RPMI8226 (cell line): ENCODE results near the gene LRRK1.

Experiments
- DNase-seq: peaks from one replicate; pipeline ENCODE4 v3.0.0-alpha.2; 2015

The LRRK1 gene

DNA sequence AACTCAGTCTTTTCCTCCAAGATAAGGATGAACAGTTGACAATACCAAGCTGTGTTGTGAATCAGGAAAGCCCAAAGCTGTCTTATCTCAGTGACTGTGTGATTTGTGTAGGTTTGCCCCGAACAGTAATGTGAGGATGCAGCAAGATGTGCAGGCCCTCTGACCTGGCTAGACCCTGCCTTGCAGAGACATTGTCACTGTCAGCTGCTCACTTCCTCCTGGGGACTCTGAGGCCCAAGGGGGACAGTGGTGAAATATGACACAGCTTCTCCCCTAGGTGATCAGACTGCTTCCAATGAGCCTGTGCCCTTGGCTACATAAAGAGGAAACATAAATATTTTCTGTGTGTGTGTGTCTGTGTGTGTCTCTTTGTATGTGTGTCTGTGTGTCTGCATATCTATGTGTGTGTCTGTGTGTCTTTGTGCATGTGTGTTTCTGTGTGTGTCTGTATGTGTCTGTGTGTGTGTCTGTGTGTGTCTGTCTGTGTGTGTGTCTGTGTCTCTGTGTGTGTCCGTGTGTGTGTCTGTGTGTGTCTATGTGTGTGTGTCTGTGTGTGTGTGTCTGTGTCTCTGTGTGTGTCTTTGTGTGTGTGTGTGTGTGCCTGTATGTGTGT, 21.7 kb downstream of the LRRK1 start:
- DNase-seq, result peak; percentile 35

GRCh38 chr15:100941536-100941935, 22.4 kb downstream of the LRRK1 start:
- no peak for DNase-seq

GRCh38 chr15:100942656-100943425, 23.7 kb downstream of the LRRK1 start:
- DNase-seq, result no peak

DNA sequence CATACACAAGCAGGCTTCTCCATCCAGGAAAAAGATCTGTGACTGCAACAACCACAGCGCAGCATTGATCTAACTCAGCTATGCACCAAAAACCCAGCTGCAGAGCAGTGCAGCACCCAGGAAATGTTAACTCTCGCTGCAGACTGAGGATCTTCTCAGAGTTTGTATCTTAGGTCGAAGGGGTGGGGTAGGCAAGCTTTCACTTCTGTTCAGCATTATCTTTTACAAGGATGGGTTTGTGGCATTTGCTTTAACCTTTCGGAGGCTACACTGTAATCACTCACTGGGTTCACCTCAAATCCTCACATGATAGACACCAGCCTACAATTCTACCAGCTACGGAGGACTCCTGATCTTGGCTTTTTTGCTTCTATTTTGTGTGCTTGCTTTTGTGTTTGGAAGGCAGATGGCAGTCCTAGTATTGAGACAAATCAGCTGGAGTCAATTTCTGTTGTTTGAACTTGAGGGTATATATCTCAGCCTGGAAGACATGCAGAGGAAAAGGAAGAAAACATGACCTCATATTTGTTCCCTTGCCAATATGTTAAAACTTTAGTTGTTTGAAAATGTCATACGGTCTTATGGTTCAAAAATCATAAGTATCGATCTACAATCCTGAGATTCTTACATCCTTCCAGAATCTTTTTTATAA, 25.2 kb downstream of the LRRK1 start:
- DNase-seq, result no peak

DNA sequence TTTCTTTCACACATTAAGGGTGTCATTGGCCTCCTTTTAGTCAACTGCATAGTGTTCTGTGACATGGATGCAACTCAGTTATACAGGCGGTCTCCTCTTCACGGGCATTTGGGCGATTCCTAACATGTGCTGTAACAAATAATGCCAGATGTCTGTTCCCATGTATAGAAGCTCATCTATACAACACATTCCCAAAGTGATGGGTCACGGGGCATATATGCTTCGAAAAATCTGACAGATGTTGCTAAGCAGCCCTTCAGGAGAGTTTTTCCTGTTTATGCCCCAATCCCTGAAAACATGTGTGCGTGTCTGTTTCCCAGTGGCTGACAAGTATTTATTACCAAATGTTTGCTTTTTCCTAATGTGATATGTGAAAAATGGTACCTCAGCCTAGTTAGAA, 25.8 kb downstream of the LRRK1 start:
- DNase-seq, result no peak

DNA sequence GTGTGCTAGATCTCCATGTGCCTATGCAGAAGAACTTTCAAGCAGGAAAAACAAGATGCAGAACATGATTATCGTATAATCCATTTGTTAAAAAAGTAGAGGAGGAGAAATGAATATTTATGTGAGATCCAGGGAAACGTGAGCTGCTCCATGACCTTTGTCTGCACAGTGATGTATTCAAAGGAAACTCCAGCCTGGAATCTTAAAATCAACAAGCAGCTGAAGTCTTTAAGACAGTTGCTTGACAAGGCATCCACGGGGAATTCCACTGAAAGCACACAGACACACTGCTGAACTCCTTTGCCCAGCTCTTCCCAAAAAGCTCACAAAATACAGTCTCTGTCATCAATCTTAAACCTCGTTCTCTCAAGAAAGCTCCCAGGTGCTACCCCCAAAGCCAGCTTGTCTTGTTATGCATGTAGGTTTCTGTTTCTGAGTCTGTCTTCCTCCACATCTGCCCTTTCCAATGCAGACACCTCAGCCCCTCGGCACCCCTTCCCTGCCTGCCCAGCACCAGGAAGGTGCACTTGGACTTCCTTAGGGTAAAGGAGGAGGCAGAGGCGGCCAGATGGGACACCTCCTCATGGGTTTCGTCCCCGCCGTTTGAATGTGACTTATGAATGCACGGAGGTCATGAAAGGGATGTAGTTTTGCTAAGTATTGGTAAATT, 28.7 kb downstream of the LRRK1 start:
- DNase-seq, result no peak

GRCh38 chr15:100948430-100948762, 29.2 kb downstream of the LRRK1 start:
- DNase-seq, result no peak

DNA sequence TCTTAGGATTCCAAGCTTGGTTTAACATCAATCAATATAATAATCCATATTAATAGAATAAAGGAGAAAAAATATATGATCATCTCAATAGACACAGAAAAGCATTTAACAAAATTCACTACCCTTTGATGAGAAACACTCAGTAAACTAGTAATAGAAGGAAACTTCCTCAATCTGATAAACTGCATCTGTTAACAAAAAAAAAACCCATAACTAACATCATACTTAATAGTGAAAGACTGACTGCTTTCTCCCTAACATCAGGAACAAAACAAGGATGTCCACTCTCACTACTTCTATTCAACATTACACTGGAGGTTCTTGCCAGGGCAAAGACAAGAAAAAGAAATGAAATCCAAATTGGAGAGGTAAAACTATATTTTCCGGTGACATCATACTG, 30.5 kb downstream of the LRRK1 start:
- no peak for DNase-seq

GRCh38 chr15:100951965-100952364, 32.8 kb downstream of the LRRK1 start:
- DNase-seq, result no peak

- DNase-seq, result no peak
Measured at GRCh38 chr15:100952566-100952965, 33.4 kb downstream of the LRRK1 start.

DNA sequence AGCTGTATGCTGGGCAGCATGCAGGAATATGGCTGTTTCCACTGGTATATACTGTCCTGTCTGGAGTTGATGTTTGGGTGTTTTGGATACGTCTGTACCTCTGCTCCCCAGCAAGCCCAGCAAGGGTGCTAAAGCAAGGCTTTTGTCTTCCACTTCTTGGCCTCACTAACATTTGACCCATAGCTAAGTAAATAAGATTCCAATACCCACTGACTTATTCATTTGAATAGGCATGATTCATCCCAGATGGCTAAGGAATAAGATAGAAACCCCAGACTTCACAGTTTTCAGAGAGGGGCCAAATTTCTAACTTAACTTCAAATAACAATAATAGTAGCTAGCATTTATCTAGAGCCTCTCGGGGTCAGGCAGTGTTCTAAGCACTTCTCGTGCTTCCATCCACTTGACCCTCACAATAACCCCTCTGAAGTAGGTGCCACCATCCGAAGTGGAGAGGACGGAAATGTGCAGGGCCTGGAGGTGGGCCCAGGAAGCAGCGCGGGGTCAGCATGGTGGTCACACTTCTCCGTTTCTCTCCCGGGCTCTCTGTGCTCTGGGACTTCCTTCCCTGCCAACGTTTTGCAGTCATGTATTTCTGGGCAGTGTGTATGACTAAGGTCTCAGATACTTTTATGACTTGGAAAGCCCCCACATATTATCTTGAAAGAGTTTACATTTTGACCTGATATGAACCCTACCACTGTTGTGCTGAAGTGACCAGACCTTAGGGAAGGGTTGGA, 39.3 kb downstream of the LRRK1 start:
- no peak for DNase-seq

DNA sequence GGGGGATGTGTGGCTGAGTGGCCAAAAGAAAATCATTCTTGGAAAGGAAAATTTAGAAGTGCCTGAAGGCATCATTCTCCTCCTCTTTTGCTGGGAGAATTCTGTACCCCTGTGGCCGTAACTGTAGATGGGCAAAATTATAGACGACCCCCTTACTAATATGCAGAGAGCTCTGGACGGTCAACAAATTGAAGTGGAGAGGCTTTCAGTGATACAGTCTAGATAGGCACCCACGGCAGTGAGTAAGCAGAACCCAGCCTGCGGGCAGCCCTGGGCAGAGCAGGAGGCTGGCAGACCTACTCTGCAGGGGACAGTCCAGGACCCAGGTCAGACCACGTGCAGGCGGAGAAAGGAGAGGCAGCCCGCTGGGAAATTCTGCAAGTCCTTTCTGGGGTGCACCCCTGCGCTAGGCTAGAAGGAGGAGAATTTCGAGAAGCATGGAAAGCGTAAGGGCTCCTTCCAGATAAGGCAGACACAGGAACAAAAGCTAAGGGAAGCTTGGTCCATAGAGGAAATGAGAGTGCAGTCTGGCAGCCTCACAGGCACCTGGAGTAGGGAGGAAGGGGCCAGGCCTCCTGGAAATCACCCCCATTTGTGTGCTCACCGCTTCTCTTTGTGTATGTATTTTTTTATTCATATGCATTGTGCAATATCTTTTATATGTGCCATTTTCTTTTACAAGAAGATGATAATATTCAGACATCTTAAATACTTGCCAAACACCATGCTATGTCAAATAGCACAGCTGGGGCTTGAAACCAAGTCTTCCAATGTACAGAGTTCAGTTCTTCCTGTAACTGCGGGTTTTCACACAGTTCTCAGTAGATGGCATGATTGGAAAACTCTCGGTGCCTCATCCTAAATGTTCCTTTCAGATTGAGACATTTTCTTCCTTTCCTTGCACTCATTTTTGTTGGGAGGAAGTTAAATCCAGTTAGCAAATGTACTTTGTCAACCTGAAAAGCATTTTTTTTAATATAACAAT, 40.2 kb downstream of the LRRK1 start:
- DNase-seq, result no peak

DNA sequence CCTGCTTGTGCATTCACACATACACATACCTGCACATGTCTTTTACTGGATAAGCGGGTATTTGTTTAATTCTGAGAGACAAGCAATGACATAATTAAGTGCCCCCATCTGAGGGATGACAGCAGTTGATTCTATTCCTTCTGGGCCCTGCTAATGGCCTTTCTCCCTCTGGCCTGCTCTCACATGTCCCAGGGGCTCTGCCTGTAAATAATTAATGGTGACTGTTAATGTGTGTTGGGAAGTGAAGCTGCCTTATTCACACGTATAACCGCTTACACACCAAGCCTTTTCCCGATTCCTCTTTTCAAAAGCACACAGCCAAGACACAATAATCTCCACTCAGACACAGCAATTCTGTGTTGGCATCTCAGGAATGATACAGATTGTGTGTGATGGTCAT, 47.8 kb downstream of the LRRK1 start:
- no peak for DNase-seq

- no peak for DNase-seq
Measured at GRCh38 chr15:100968050-100968966, 49.2 kb downstream of the LRRK1 start.

DNA sequence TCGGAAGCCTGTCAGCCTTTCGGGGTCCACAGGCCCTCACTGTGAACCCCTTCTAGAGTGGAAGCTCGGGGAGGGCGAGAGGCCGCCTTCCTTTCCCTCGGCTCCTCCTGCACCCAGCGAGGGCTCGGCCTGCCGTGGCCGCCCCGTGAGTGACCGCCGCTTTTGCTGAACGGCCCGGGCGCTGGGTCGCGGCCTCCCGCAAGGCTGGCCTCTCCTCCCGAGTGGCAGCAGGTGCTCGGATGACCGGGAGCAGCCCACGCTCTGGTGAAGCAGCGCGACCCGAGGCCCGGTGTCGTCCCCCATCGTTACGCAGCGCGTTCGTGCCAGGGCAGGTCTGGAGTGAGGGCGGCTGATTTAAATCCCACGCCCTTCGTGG, 53.8 kb downstream of the LRRK1 start:
- no peak for DNase-seq

DNA sequence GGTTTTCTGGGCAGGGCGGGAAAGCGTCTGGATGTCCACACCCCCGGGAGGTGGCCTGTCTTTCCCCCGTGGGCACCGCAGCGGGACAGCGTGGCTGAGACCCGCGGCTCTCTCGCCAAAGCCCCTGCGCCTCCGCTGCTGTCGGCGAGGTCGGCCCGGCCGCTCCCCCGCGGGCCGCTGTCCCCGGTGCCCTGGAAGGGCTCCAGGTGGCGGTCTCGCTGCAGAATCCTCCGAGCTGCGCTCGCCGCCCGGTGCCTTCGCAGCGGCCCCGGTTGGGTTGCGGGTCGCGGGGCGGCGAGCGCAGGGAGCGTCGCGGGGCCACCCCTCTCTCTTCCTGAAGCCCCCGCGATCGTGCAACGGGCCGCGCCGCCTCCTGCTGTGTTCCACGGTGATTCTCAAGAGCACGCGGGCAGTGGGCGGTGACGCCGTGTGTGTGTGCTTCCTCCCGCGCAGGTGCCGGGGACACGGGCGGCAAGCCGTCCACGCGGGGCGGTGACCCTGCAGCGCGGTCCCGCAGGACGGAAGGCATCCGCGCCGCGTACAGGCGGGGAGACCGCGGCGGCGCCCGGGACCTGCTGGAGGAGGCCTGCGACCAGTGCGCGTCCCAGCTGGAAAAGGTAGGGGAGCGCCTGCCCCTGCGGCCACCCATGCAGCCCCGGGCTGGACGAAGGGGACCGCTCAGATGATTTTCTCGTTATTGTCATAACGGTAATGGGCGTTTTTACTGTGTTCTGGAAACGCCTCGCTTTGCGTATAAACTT, 54.4 kb downstream of the LRRK1 start:
- DNase-seq, result no peak

DNA sequence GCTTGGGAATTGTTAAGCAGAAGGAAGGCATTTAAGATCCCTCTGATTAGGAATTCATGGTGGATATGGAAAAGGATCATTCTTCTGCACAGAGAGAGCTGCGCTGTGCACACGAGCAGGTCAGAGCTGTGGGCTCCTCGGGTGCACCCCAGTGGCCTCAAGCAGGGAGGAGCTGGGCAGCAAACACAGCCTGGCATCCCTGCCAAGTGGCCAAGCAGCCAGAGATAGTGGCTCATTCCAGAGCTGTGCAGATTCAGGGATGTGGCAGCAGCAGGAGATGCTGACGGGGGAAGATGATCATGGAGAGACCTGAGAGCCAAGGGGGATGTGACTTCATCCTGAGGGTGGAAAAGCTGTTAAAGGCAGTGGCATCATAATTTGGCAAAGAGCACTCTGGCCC, 55.9 kb downstream of the LRRK1 start:
- DNase-seq, result no peak

DNA sequence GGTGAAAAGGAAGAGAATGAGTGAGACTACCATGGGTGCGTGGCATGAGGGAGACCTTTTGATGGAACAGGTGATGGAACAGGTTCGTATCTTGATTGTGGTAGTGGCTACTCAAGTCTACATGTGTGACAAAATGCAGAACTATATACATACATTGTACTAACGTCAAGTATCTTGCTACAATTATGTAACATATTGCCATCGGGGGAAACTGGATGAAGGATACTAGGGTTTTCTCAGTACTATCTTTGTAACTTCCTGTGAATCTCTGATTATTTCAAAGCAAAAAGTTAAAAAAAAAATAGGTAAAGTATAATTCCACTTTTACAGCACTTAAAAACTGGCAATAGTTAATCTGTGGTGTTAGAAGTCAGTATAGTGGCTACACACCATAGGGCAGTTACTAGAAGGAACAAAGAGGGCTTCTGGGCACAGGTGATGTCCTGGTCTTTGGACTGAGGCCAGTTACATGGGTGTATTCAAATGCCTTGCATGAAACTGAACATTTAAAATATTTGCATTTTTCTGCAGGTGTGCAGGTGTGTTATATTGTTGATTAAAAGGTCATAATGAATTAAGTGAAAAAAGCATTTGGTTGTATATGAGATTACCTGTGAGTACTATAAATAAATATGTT, 61.4 kb downstream of the LRRK1 start:
- peak; percentile 53 for DNase-seq

DNA sequence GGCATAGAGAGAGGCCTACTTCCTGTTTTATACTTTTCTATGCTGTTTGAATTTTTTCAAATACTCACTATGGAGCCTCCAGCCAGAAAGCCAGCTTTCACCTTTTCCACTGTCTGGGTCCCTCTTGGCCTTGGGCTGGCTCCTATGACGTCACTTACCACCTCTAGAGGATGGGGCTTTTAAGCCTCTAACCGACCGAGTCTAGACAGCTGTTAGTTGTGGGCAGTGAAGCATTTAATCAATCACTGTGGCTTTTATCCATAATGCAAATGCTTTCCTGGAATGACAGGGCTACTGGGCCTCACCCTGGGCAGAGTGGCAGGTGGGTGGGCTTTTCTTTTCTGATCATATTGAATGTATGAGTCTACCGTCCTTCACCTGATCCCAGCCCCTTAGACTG, 61.9 kb downstream of the LRRK1 start:
- DNase-seq, result no peak

DNA sequence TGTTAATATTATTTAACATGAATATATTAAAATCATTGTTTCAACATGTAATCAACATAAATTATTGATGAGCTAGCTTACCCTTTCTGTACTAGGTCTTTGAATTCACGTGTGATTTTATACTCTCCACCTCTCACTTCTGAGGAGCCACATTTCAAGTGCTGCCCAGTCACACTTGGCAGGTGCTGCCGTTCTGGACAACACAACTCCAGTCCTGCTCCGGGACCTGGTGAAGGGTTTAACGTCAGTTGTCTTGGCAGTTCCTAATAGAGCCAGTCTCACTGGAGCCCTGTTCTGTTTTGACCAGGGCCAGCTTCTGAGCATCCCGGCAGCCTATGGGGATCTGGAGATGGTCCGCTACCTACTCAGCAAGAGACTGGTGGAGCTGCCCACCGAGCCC, 64.1 kb downstream of the LRRK1 start:
- no peak for DNase-seq
